ENCODE measurements around the gene SLC25A3.

DNA sequence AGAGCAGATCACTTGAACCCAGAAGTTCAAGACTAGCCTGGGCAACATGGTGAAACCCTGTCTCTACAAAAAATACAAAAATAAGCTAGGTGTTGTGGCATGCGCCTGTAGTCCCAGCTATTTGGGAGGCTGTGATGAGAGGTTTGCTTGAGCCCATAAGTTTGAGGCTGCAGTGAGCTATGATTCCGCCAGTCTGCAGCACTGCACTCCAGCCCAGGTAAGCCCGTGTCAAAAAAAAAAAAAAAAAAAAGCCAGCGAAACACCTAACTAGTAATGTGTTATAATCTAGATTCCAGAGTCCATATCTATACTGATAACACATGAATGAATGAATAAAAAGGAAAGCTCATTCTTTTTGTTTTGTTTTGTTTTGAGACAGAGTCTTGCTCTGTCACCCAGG lies 18.5 kb upstream of the SLC25A3 start:
- TF ChIP-seq EZH2 (IDR thresholded peaks at IDR 0.05; ENCODE audit: borderline replicate concordance, low read length), result no peak
- TF ChIP-seq, protein P1, sequence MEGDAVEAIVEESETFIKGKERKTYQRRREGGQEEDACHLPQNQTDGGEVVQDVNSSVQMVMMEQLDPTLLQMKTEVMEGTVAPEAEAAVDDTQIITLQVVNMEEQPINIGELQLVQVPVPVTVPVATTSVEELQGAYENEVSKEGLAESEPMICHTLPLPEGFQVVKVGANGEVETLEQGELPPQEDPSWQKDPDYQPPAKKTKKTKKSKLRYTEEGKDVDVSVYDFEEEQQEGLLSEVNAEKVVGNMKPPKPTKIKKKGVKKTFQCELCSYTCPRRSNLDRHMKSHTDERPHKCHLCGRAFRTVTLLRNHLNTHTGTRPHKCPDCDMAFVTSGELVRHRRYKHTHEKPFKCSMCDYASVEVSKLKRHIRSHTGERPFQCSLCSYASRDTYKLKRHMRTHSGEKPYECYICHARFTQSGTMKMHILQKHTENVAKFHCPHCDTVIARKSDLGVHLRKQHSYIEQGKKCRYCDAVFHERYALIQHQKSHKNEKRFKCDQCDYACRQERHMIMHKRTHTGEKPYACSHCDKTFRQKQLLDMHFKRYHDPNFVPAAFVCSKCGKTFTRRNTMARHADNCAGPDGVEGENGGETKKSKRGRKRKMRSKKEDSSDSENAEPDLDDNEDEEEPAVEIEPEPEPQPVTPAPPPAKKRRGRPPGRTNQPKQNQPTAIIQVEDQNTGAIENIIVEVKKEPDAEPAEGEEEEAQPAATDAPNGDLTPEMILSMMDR (IDR thresholded peaks at IDR 0.05; ENCODE audit: low read length), result no peak
